Measurements from ENCODE around the gene TCF23. TPM values are rescaled to one million over a fixed set of nuclear protein-coding genes. Genes with fewer than 3 reads are reported as not detected.
"Not testable (repeated sequence)": the region's sequence is repeated elsewhere in the genome, so short reads cannot be mapped to it uniquely, and the experiment has no call there.

TCF23 gene
- not detected for total RNA-seq

GRCh38 chr2:27148801-27149439, at the start of gene TCF23:
Gene TCF23 (plus strand): TSS chr2:27149004. CDS start chr2:27149134, 130 bp downstream.
- Mint-ChIP-seq H3K4me3 (no peak within 1 kb of the TSS), H3K4me1 (ENCODE audit: low read depth) (no peaks in the 10 kb centered on the region), H3K27me3 (peaks cover 3% of the 10 kb centered on the region), H3K9me3 (no peaks in the 10 kb centered on the region), H3K36me3 (no peaks in the 10 kb centered on the region), H3K27ac (no peak within 1 kb of the TSS)
- POLR2A ChIA-PET, result no interaction called here
- CTCF ChIA-PET, result interaction anchor here (1.1 kb wide), 1 partner anchor 154 kb away, joined by 3 read pairs; no protein-coding TSS in a partner anchor
- intact Hi-C loops (cut with micrococcal nuclease), result no loop called here
- DNase-seq, result no peak

GRCh38 chr2:27099334-27099955, 49.4 kb upstream of the TCF23 start:
- DNase-seq, result no peak
- no peaks in the 10 kb centered on the region for H3K9me3 Mint-ChIP-seq
- ChIA-PET POLR2A (no interaction called here), CTCF (interaction anchor here (0.7 to 8.0 kb wide), 10 partner anchors 11 to 203 kb away, joined by 3 to 82 read pairs (median 4); partner anchors contain the start of genes PREB and TRIM54)
- no peak overlapping the region for H3K27ac Mint-ChIP-seq
- H3K27me3 Mint-ChIP-seq, result no peaks in the 10 kb centered on the region
- no peaks in the 10 kb centered on the region for H3K36me3 Mint-ChIP-seq
- peaks cover 9% of the 10 kb centered on the region for H3K4me1 Mint-ChIP-seq (ENCODE audit: low read depth)
- intact Hi-C loops (cut with micrococcal nuclease), result no loop called here
- no peak overlapping the region for H3K4me3 Mint-ChIP-seq

- ChIA-PET CTCF (interaction anchor here (0.7 to 8.0 kb wide), 8 partner anchors 15 to 203 kb away, joined by 3 to 82 read pairs (median 4); partner anchors contain the start of genes PREB and TRIM54), POLR2A (no interaction called here)
- H3K27ac Mint-ChIP-seq, result no peak overlapping the region
Measured at GRCh38 chr2:27100036-27100435, 48.8 kb upstream of the TCF23 start.

GRCh38 chr2:27102329-27102728, 46.5 kb upstream of the TCF23 start:
- Mint-ChIP-seq H3K4me3 (no peak overlapping the region), H3K4me1 (ENCODE audit: low read depth) (no peaks in the 10 kb centered on the region), H3K9me3 (no peaks in the 10 kb centered on the region), H3K27ac (no peak overlapping the region), H3K27me3 (peaks cover 3% of the 10 kb centered on the region), H3K36me3 (no peaks in the 10 kb centered on the region)
- DNase-seq, result no peak
- intact Hi-C loops (cut with micrococcal nuclease), result no loop called here
- POLR2A ChIA-PET, result no interaction called here
- CTCF ChIA-PET, result interaction anchor here (8.0 kb wide), 1 partner anchor 179 kb away, joined by 82 read pairs; the partner anchor contains the start of gene TRIM54

More at GRCh38 chr2:27100036-27100435, 48.8 kb upstream of the TCF23 start:
- H3K4me1 Mint-ChIP-seq (ENCODE audit: low read depth), result peaks cover 9% of the 10 kb centered on the region
- no peaks in the 10 kb centered on the region for H3K36me3 Mint-ChIP-seq
- no peak overlapping the region for H3K4me3 Mint-ChIP-seq
- intact Hi-C loops (cut with micrococcal nuclease), result no loop called here
- no peaks in the 10 kb centered on the region for H3K27me3 Mint-ChIP-seq
- no peak for DNase-seq
- no peaks in the 10 kb centered on the region for H3K9me3 Mint-ChIP-seq

- H3K36me3 Mint-ChIP-seq, result no peaks in the 10 kb centered on the region
- H3K4me3 Mint-ChIP-seq, result no peak overlapping the region
- ChIA-PET CTCF (interaction anchor here (0.6 to 1.3 kb wide), 3 partner anchors 64 to 143 kb away, joined by 3 read pairs; no protein-coding TSS in a partner anchor), POLR2A (no interaction called here)
- no peaks in the 10 kb centered on the region for H3K4me1 Mint-ChIP-seq (ENCODE audit: low read depth)
- no peak for DNase-seq
- intact Hi-C loops (cut with micrococcal nuclease), result no loop called here
- H3K27ac Mint-ChIP-seq, result no peak overlapping the region
- no peaks in the 10 kb centered on the region for H3K9me3 Mint-ChIP-seq
- peaks cover 3% of the 10 kb centered on the region for H3K27me3 Mint-ChIP-seq
Measured at GRCh38 chr2:27105981-27106380, 42.8 kb upstream of the TCF23 start.

- POLR2A ChIA-PET, result no interaction called here
- Mint-ChIP-seq H3K9me3 (no peaks in the 10 kb centered on the region), H3K27me3 (peaks cover 3% of the 10 kb centered on the region), H3K27ac (no peak overlapping the region), H3K4me1 (ENCODE audit: low read depth) (no peaks in the 10 kb centered on the region), H3K4me3 (no peak overlapping the region), H3K36me3 (no peaks in the 10 kb centered on the region)
- CTCF ChIA-PET, result interaction anchor here (1.2 kb wide), 1 partner anchor 146 kb away, joined by 3 read pairs; no protein-coding TSS in a partner anchor
- intact Hi-C loops (cut with micrococcal nuclease), result no loop called here
- no peak for DNase-seq
Measured at GRCh38 chr2:27108221-27108620, 40.6 kb upstream of the TCF23 start.

GRCh38 chr2:27109083-27109482, 39.7 kb upstream of the TCF23 start:
- CTCF ChIA-PET, result interaction anchor here (0.9 to 1.2 kb wide), 3 partner anchors 147 to 195 kb away, joined by 3 read pairs; no protein-coding TSS in a partner anchor
- no peaks in the 10 kb centered on the region for H3K9me3 Mint-ChIP-seq
- no peak for DNase-seq
- no peaks in the 10 kb centered on the region for H3K4me1 Mint-ChIP-seq (ENCODE audit: low read depth)
- POLR2A ChIA-PET, result no interaction called here
- H3K4me3 Mint-ChIP-seq, result no peak overlapping the region
- H3K27ac Mint-ChIP-seq, result no peak overlapping the region
- peaks cover 3% of the 10 kb centered on the region for H3K27me3 Mint-ChIP-seq
- no peaks in the 10 kb centered on the region for H3K36me3 Mint-ChIP-seq
- intact Hi-C loops (cut with micrococcal nuclease), result no loop called here

GRCh38 chr2:27110603-27111352, 38.0 kb upstream of the TCF23 start:
- POLR2A ChIA-PET; intact Hi-C loops (cut with micrococcal nuclease); H3K9me3 Mint-ChIP-seq: not testable (repeated sequence)

GRCh38 chr2:27111392-27112078, 37.3 kb upstream of the TCF23 start:
- not testable (repeated sequence) for H3K4me1 Mint-ChIP-seq (ENCODE audit: low read depth)

More at GRCh38 chr2:27110603-27111352, 38.0 kb upstream of the TCF23 start:
- DNase-seq; H3K27ac Mint-ChIP-seq; H3K36me3 Mint-ChIP-seq; H3K4me3 Mint-ChIP-seq; H3K4me1 Mint-ChIP-seq (ENCODE audit: low read depth); CTCF ChIA-PET; H3K27me3 Mint-ChIP-seq: not testable (repeated sequence)

GRCh38 chr2:27115519-27115918, 33.3 kb upstream of the TCF23 start:
- ChIA-PET POLR2A (no interaction called here), CTCF (interaction anchor here (1.0 kb wide), 1 partner anchor 187 kb away, joined by 4 read pairs; no protein-coding TSS in a partner anchor)
- Mint-ChIP-seq H3K27me3 (peaks cover 25% of the 10 kb centered on the region), H3K27ac (no peak overlapping the region), H3K4me3 (no peak overlapping the region), H3K4me1 (ENCODE audit: low read depth) (peaks cover 12% of the 10 kb centered on the region), H3K36me3 (no peaks in the 10 kb centered on the region), H3K9me3 (no peaks in the 10 kb centered on the region)
- no peak for DNase-seq
- intact Hi-C loops (cut with micrococcal nuclease), result no loop called here

More at GRCh38 chr2:27111392-27112078, 37.3 kb upstream of the TCF23 start:
- DNase-seq; H3K27ac Mint-ChIP-seq; POLR2A ChIA-PET; intact Hi-C loops (cut with micrococcal nuclease); H3K27me3 Mint-ChIP-seq; H3K36me3 Mint-ChIP-seq; H3K4me3 Mint-ChIP-seq; H3K9me3 Mint-ChIP-seq: not testable (repeated sequence)
- CTCF ChIA-PET, result interaction anchor here (1.4 kb wide), 1 partner anchor 13 kb away, joined by 3 read pairs; no protein-coding TSS in a partner anchor

GRCh38 chr2:27117995-27118524, 30.7 kb upstream of the TCF23 start:
- no peak for DNase-seq
- ChIA-PET CTCF (no interaction called here), POLR2A (no interaction called here)
- intact Hi-C loops (cut with micrococcal nuclease), result no loop called here
- H3K27me3 Mint-ChIP-seq, result peaks cover 28% of the 10 kb centered on the region
- H3K4me3 Mint-ChIP-seq, result peak overlapping the region; percentile 23
- H3K9me3 Mint-ChIP-seq, result no peaks in the 10 kb centered on the region
- H3K27ac Mint-ChIP-seq, result no peak overlapping the region
- H3K36me3 Mint-ChIP-seq, result no peaks in the 10 kb centered on the region
- H3K4me1 Mint-ChIP-seq (ENCODE audit: low read depth), result peaks cover 14% of the 10 kb centered on the region

All from activated CD4-positive, alpha-beta memory T cell treated with anti-CD3 and anti-CD28 coated beads for 36 hours (primary cell).